Transverse colon (tissue), 4 donors: Measurements from ENCODE around the gene TGFB3. TPM values are rescaled to one million over a fixed set of nuclear protein-coding genes. Genes with fewer than 3 reads are reported as not detected.

Experiments
- DNase-seq: peaks from one replicate; pipeline ENCODE4 v3.0.0-alpha.2; 2019
- H3K27ac ChIP-seq, 4 donors: fragments of 200-600 bp; sonication (generic); 2 replicates each; pipeline ENCODE4 v1.5.1; 2016 to 2018; ENCODE audit warnings: inconsistent platforms in 4 of 4
- H3K27me3 ChIP-seq: fragments of 200-600 bp; sonication (generic); 2 replicates; pipeline ENCODE4 v1.5.1; 2017; ENCODE audit warnings: inconsistent platforms
- H3K36me3 ChIP-seq, 4 donors: fragments of 200-600 bp; sonication (generic); 2 replicates each; pipeline ENCODE4 v1.5.1; 2017 to 2019; ENCODE audit warnings: inconsistent platforms in 4 of 4
- H3K4me1 ChIP-seq, 4 donors: fragments of 200-600 bp; sonication (generic); 2 replicates each; pipeline ENCODE4 v1.5.1; 2017 to 2020; ENCODE audit warnings: inconsistent platforms in 4 of 4
- H3K4me3 ChIP-seq, 4 donors: fragments of 200-600 bp; sonication (generic); 1 replicate in 1 of 4; 2 replicates in 3 of 4; pipeline versions ENCODE4 v1.5.1 to v1.6.1; 2017 to 2019; ENCODE audit warnings: inconsistent platforms in 4 of 4
- H3K9me3 ChIP-seq, 2 donors: fragments of 200-600 bp; sonication (generic); 2 replicates each; pipeline ENCODE4 v1.5.1; 2017 to 2019; ENCODE audit warnings: inconsistent platforms in 2 of 2
- EP300 ChIP-seq: sonication (generic); formaldehyde crosslinking; IDR thresholded peaks from one replicate; pipeline ENCODE4 v1.6.1; 2017; ENCODE audit warnings: antibody characterized with exemption, low read depth
- POLR2A ChIP-seq: fragments of 450-650 bp; IDR thresholded peaks from one replicate; pipeline ENCODE4 v1.6.1; 2016; ENCODE audit warnings: antibody characterized with exemption, mild to moderate bottlenecking, moderate library complexity
- POLR2AphosphoS5 ChIP-seq, 3 donors: sonication (generic); formaldehyde crosslinking; IDR thresholded peaks; one replicate each; pipeline ENCODE4 v1.6.1; 2016; ENCODE audit warnings: antibody characterized with exemption in 3 of 3
- WGBS, 2 donors: methylation state at CpG; one replicate each; pipeline ENCODE4 v1.1.5; 2018; ENCODE audit warnings: low coverage in 1 of 2; 5-methylcytosine and 5-hydroxymethylcytosine counted together
- in situ Hi-C, 4 donors: fragments of 200-750 bp; cut with MboI; loops; one replicate each; pipeline versions ENCODE4 v1.15.0 to v1.15.1; 2017; ENCODE audit warnings: low sequenced_read_pairs in 3 of 4, low pct_ligation_motif_present in 1 of 4, low pct_unique_long_range_greater_than_20kb in 1 of 4
- intact Hi-C: fragments of 100-400 bp; cut with DNase I; formaldehyde crosslinking; loops from one replicate; pipeline ENCODE4 v1.15.1; 2023; ENCODE audit warnings: low total_unique reads
- total RNA-seq, 4 donors: library from RNA; depleted of rRNA; stranded (reverse); fragments of >200 nt; gene quantifications; one replicate each; pipeline ENCODE4 v1.1.0, GENCODE V29; 2016
- TF ChIP-seq, protein P1 (sequence below), 5 experiments: fragments of 200-600 bp in 3 of 5; fragments of 450-650 bp in 2 of 5; sonication (generic) in 3 of 5; IDR thresholded peaks; 1 replicate in 2 of 5; 2 replicates in 3 of 5; pipeline ENCODE4 v1.5.1; 2016 to 2017; ENCODE audit warnings: antibody characterized with exemption in 5 of 5, inconsistent platforms in 3 of 5, mild to moderate bottlenecking in 2 of 5, moderate library complexity in 1 of 5

TGFB3 gene
- total RNA-seq, 4 donors from 2014 or later, result 4.4 to 22.5 (median 13.1) TPM

- Histone ChIP-seq H3K27ac (no peak overlapping the region), H3K36me3 (no peaks in the 10 kb centered on the region), H3K4me3 (no peak overlapping the region), H3K27me3 (no peaks in the 10 kb centered on the region), H3K4me1 (no peaks in the 10 kb centered on the region), H3K9me3 (no peaks in the 10 kb centered on the region)
- in situ Hi-C loops (loop anchor here in 1 of 4 donors (25.0 kb wide), 1 partner anchor 174 kb away; no protein-coding TSS in a partner anchor), intact Hi-C loops (no loop called here)
- DNase-seq, result no peak
- no peak for TF ChIP-seq EP300
- WGBS, 2 donors, result 82 to 93% methylated on average over 2 to 3 of the region's 3 CpGs
These were observed 20.1 kb downstream of the TGFB3 start for GRCh38 chr14:75961662-75962061.

DNA sequence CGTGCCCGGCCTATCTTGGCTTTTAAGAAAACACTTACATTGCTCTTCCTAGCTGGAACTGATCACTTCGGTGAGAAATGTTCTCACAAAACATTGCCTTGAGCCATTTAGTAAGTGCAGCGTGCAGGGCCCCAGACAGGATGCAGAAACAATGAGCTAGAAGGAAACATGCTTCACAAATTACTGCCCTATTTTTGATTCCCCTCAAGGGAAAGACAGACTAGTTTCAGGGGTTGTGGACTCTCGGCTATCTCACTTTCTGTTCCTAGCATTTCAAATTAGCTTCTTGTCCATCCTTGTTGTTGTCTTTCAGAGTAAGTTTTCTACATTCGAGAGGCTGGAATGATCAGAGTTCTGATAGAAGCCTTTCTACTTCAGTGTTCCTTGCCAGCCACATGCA, 21.6 kb downstream of the TGFB3 start:
- in situ Hi-C loops (loop anchor here in 1 of 4 donors (25.0 kb wide), 1 partner anchor 173 kb away; no protein-coding TSS in a partner anchor), intact Hi-C loops (no loop called here)
- no peaks in the 10 kb centered on the region for H3K36me3 ChIP-seq
- no peak overlapping the region for H3K4me3 ChIP-seq
- DNase-seq, result no peak
- WGBS, 2 donors, result 78 to 90% methylated on average over 6 of the region's 6 CpGs
- no peaks in the 10 kb centered on the region for H3K27me3 ChIP-seq
- no peak overlapping the region for H3K27ac ChIP-seq
- TF ChIP-seq, protein P1, sequence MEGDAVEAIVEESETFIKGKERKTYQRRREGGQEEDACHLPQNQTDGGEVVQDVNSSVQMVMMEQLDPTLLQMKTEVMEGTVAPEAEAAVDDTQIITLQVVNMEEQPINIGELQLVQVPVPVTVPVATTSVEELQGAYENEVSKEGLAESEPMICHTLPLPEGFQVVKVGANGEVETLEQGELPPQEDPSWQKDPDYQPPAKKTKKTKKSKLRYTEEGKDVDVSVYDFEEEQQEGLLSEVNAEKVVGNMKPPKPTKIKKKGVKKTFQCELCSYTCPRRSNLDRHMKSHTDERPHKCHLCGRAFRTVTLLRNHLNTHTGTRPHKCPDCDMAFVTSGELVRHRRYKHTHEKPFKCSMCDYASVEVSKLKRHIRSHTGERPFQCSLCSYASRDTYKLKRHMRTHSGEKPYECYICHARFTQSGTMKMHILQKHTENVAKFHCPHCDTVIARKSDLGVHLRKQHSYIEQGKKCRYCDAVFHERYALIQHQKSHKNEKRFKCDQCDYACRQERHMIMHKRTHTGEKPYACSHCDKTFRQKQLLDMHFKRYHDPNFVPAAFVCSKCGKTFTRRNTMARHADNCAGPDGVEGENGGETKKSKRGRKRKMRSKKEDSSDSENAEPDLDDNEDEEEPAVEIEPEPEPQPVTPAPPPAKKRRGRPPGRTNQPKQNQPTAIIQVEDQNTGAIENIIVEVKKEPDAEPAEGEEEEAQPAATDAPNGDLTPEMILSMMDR (IDR thresholded peaks at IDR 0.05), result no peak
- no peak for TF ChIP-seq POLR2A
- no peak for TF ChIP-seq EP300
- TF ChIP-seq POLR2AphosphoS5 (IDR thresholded peaks at IDR 0.05), result no peak
- no peaks in the 10 kb centered on the region for H3K9me3 ChIP-seq
- H3K4me1 ChIP-seq, result no peaks in the 10 kb centered on the region

GRCh38 chr14:75959031-75959430, 22.8 kb downstream of the TGFB3 start:
- Histone ChIP-seq H3K4me1 (no peaks in the 10 kb centered on the region), H3K9me3 (no peaks in the 10 kb centered on the region), H3K4me3 (no peak overlapping the region), H3K27me3 (no peaks in the 10 kb centered on the region), H3K36me3 (no peaks in the 10 kb centered on the region), H3K27ac (no peak overlapping the region)
- intact Hi-C loops, result no loop called here
- TF ChIP-seq POLR2AphosphoS5 (IDR thresholded peaks at IDR 0.05) (no peak), POLR2A (no peak), EP300 (no peak)
- TF ChIP-seq, protein P1 (IDR thresholded peaks at IDR 0.05), result no peak
- no peak for DNase-seq
- in situ Hi-C loops, result loop anchor here in 1 of 4 donors (25.0 kb wide), 1 partner anchor 172 kb away; no protein-coding TSS in a partner anchor
- WGBS, 2 donors, result 95% methylated on average over 9 of the region's 9 CpGs; no CpG with 5 or more reads in 1 of the 2 donors

DNA sequence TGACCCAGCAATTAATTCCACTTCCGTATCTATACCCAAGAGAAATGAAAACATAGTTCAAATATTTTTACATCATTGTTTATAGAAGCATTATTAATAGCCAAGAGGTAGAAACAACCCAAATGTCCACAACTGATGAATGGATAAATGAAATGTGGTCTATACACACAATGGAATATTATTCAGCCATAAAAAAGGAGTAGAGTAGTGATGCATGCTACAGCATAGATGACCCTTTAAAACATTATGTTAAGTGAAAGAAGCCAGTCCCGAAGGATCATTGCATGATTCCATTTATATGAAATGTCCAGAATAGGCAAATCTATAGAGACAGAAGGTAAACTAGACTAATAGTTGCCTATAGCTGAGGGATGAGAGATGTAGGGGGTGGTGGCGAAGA, 29.3 kb downstream of the TGFB3 start:
- in situ Hi-C loops (loop anchor here in 1 of 4 donors (25.0 kb wide), 1 partner anchor 165 kb away; no protein-coding TSS in a partner anchor), intact Hi-C loops (no loop called here)
- no peak for TF ChIP-seq POLR2AphosphoS5 (IDR thresholded peaks at IDR 0.05)
- no peak for TF ChIP-seq POLR2A
- TF ChIP-seq, protein P1 (IDR thresholded peaks at IDR 0.05), result no peak
- TF ChIP-seq EP300, result no peak
- no peaks in the 10 kb centered on the region for H3K36me3 ChIP-seq
- H3K27me3 ChIP-seq, result no peaks in the 10 kb centered on the region
- 90 to 96% methylated on average over 3 of the region's 3 CpGs for whole genome bisulfite sequencing, 2 donors
- H3K4me1 ChIP-seq, result no peaks in the 10 kb centered on the region
- H3K9me3 ChIP-seq, result no peaks in the 10 kb centered on the region
- H3K27ac ChIP-seq, result no peak overlapping the region
- DNase-seq, result no peak
- no peak overlapping the region for H3K4me3 ChIP-seq

DNA sequence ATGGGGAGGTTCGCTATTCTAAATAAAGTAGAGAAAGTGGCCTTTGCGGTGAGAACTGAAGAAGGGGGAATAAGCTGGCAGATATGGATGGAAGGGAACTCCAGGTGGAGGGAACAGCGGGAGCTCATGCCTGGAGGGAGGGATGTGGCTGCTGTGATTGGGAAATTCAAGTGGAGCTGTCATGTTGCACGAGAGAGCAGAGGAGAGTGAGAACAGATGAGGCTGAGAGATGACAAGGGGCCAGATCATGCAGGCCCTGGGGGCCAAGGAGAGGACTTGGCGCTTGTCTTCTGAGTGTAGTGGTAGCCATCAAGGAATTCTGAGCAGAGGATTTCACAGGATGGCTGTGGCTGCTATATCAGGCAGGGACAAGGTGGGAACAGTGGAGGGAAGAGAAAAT, 35.0 kb downstream of the TGFB3 start:
- intact Hi-C loops, result no loop called here
- Histone ChIP-seq H3K27me3 (no peaks in the 10 kb centered on the region), H3K27ac (no peak overlapping the region), H3K36me3 (no peaks in the 10 kb centered on the region), H3K9me3 (no peaks in the 10 kb centered on the region), H3K4me3 (no peak overlapping the region), H3K4me1 (no peaks in the 10 kb centered on the region)
- in situ Hi-C loops, result no loop called here
- 93 to 97% methylated on average over 5 of the region's 5 CpGs for WGBS, 2 donors
- no peak for DNase-seq
- TF ChIP-seq POLR2AphosphoS5 (IDR thresholded peaks at IDR 0.05), result no peak
- TF ChIP-seq, protein P1 (IDR thresholded peaks at IDR 0.05), result no peak
- TF ChIP-seq POLR2A, result no peak
- TF ChIP-seq EP300, result no peak
